Measurements from ENCODE around the gene PDZD7.

PDZD7 gene

DNA sequence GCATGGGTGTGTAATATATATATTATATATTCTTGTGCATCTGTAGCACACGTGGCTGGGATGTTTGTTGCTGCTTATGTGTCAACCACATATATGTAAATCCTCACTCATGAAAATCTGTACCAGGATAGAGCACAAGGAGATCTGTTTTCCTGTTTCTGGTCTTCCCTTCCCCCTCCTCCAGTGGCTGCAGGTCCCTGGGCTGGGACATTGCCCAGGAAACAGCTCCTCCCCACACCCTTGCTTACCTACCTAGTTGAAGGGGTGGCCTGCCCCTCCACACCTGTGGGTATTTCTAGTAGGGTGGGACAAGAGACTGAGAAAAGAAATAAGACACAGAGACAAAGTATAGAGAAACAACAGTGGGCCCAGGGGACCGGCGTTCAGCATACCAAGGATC, 2.3 kb upstream of the PDZD7 start:
- peak overlapping the region; percentile 65 for H3K4me3 ChIP-seq (ENCODE audit: low read depth, low read length)
- TF ChIP-seq, protein P1, sequence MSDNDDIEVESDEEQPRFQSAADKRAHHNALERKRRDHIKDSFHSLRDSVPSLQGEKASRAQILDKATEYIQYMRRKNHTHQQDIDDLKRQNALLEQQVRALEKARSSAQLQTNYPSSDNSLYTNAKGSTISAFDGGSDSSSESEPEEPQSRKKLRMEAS (IDR thresholded peaks at IDR 0.05; ENCODE audit: low read depth, low read length) = no peak
- TF ChIP-seq MYC (IDR thresholded peaks at IDR 0.05; ENCODE audit: low read depth, low read length) (no peak), POLR2A (IDR thresholded peaks at IDR 0.05; ENCODE audit: extremely low read depth, insufficient read length) (no peak)
- TF ChIP-seq, protein P2, sequence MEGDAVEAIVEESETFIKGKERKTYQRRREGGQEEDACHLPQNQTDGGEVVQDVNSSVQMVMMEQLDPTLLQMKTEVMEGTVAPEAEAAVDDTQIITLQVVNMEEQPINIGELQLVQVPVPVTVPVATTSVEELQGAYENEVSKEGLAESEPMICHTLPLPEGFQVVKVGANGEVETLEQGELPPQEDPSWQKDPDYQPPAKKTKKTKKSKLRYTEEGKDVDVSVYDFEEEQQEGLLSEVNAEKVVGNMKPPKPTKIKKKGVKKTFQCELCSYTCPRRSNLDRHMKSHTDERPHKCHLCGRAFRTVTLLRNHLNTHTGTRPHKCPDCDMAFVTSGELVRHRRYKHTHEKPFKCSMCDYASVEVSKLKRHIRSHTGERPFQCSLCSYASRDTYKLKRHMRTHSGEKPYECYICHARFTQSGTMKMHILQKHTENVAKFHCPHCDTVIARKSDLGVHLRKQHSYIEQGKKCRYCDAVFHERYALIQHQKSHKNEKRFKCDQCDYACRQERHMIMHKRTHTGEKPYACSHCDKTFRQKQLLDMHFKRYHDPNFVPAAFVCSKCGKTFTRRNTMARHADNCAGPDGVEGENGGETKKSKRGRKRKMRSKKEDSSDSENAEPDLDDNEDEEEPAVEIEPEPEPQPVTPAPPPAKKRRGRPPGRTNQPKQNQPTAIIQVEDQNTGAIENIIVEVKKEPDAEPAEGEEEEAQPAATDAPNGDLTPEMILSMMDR (IDR thresholded peaks at IDR 0.05; ENCODE audit: low read depth, low read length) = no peak
- no peak for DNase-seq (ENCODE audit: low read depth)

DNA sequence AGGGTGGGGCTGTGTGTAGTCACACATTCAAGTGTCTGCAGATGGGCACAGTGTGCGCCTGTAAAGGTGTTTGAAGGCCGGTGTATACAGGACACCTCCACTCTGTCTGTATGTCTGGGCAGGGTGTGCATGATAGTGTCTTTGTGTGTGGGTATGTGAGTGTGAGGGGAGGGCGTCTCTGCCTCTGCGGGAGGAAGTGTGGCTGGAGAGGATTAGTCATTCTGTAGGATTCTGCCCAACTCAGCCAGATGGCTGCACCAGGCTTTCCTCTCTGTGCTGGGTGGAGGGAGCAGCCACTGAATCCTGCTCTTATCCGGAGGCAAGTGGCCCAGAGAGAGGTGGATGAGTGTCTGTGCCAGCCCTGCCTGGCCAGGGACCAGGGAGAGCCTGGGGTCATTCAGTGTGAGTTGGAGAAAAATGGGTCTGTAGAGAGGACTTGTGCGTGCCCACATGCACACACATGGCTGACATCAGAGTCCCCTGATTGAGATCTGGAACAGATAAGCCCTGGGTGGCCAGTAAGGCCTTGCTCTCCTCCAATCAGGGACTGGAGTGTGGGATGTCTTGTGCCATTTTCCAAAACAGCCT, 1.8 kb upstream of the PDZD7 start:
- DNase-seq (ENCODE audit: low read depth) = peak; percentile 94
- peak overlapping the region; percentile 65 for H3K4me3 ChIP-seq (ENCODE audit: low read depth, low read length)
- TF ChIP-seq, protein P2 (IDR thresholded peaks at IDR 0.05; ENCODE audit: low read depth, low read length) = no peak
- TF ChIP-seq, protein P1 (IDR thresholded peaks at IDR 0.05; ENCODE audit: low read depth, low read length) = no peak; the same call in none of the 2 replicates
- TF ChIP-seq POLR2A (IDR thresholded peaks at IDR 0.05; ENCODE audit: extremely low read depth, insufficient read length) = no peak
- no peak; the same call in none of the 2 replicates for TF ChIP-seq MYC (IDR thresholded peaks at IDR 0.05; ENCODE audit: low read depth, low read length)

DNA sequence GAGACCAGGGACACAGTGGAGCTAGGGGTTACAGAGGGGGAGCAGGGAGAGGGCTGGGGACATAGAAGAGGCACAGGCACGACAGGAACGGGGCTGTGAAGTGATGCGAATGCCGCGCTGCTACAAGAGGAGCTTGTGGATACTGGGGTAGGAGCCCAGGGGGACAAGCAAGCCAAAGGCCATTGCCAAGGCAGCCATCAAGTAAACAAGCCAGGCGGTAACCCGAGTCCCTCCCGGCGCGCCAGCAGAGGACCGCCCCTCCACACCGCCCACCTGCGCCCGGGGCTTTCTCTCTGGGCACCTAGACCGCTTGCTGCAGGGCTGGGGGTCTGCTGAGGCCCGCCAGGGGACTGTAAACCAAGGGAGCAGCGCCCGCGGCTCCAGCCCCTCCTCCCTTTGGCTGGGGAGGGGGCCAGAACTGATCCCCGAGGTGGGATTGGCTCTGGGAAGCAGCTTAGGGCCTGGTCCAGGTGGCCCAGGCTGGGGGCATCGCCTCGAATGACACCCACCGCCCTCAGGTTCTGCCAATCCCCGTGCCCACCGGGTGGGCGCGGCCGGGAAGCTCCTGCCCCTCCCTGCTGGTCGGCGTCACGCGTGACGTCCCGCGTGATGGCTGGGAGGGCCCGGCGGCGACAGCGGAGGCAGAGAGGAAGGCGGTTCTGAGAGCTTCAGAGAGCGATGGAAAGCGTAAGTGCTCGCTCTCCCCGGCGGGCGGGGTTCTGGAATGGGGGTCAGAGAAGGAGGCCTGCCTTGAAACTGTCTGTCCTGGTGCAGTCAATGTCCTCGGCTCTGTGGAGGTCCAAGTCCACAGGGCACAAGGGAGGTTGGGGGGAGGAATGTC, 1.1 kb upstream of the PDZD7 start:
- H3K4me3 ChIP-seq (ENCODE audit: low read depth, low read length) = peak overlapping the region; percentile 65
- TF ChIP-seq, protein P1 (IDR thresholded peaks at IDR 0.05; ENCODE audit: low read depth, low read length) = no peak
- TF ChIP-seq POLR2A (IDR thresholded peaks at IDR 0.05; ENCODE audit: extremely low read depth, insufficient read length) = peak; percentile 50
- peak; percentile 81 for DNase-seq (ENCODE audit: low read depth)

DNA sequence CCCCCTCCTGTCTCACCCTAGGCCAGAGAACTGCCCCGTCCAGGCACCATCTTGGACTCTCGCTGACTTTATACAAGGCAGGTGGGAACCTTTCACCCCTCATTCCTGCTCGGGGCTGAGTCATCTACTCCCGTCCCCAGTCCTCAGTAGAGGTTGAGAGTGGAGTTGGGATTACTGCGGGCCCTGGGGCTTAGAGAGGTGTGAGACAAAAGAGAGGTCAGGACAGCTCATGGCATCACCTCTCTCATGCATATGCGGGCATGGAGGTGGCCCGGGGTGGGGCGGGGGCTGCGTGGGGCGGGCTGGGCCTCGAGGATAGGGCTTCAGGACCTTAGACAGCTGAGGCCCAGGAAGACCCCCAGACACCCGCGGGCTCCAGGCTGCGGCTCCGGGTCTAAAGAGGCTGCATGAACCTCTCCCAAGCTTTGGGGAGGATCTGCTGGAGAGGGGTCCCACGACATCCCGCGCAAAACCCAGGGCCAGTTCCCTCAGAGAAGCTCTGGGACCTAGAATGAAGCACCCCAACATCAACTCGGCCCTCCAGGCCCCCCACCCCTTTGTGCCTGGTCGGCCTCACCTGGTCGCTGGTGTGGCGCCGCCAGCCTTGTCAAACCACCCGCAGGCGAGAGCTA, 317 bp downstream of the PDZD7 start:
- TF ChIP-seq POLR2A (IDR thresholded peaks at IDR 0.05; ENCODE audit: extremely low read depth, insufficient read length) (no peak), MYC (IDR thresholded peaks at IDR 0.05; ENCODE audit: low read depth, low read length) (no peak)
- TF ChIP-seq, protein P1 (IDR thresholded peaks at IDR 0.05; ENCODE audit: low read depth, low read length) = no peak
- TF ChIP-seq, protein P2 (IDR thresholded peaks at IDR 0.05; ENCODE audit: low read depth, low read length) = no peak
- DNase-seq (ENCODE audit: low read depth) = no peak
- peak overlapping the region; percentile 17 for H3K4me3 ChIP-seq (ENCODE audit: low read depth, low read length)

DNA sequence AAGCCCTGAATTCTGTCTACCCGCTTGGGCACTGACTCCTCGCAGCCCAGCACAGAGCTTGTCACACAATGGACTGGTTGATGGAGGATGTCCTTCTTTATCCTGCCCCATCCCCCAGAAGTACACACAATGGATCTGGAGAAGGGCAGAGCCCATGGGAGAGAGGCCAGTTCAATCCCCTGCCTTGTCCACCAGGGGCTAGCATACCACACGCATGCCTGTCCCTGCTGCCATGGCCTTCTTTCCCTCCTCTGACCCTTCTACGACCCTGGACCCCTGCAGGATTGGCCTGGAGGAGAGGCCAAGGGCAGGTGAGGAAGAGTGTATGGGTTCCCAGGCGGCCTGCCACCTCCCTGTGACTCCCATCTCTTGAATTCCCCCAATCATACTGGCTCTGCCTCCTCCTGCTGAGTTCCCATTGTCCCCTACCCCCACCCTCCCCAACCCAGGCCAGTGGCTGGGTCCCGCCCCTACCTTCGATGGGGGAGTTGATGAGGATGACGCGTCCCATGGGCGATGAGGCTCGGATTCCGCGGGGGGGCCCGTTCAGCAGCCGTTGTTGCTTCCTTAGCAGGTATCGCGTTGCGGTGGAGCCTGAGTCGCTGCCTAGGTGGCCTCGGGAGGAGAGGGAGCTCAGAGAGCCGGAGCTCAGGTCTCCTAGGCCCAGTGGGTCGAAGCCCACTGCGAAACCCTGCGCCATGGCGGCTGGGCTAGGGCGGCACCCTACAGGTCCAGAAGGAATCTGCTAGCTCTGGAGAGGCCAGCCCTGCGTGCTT, 1.2 kb downstream of the PDZD7 start:
- DNase-seq (ENCODE audit: low read depth) = no peak
- TF ChIP-seq MYC (IDR thresholded peaks at IDR 0.05; ENCODE audit: low read depth, low read length) (no peak), POLR2A (IDR thresholded peaks at IDR 0.05; ENCODE audit: extremely low read depth, insufficient read length) (no peak)
- TF ChIP-seq, protein P1 (IDR thresholded peaks at IDR 0.05; ENCODE audit: low read depth, low read length) = no peak
- TF ChIP-seq, protein P2 (IDR thresholded peaks at IDR 0.05; ENCODE audit: low read depth, low read length) = no peak
- H3K4me3 ChIP-seq (ENCODE audit: low read depth, low read length) = no peak overlapping the region

All from NB4 (cell line).